GM21423 (cell line): ENCODE results near the gene HIGD1A.

Source experiments
- ATAC-seq: cut with Tn5 transposase; IDR thresholded peaks from one replicate; pipeline ENCODE4 v1.9.1; 2021; ENCODE audit warnings: mild to moderate bottlenecking, moderate library complexity; ENCODE audit not compliant: unreplicated experiment

Gene HIGD1A

DNA sequence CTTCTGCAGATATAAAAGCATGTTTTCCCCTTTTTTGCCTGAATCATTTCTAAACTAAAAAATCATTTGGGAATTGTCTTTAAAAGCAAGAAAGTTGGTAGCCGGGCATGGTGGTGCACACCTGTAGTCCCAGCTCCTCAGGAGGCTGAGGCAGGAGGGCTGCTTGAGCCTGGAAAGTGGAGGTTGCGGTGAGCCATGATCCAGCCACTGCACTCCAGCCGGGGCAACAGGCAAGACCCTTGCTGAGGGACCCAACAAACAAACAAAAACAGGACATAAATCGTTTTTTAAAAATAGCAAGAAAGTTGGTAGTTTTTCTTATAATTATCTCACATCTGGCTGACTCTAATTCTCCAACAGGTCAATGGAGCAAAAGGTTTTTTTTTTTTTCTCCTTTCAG lies 2.5 kb downstream of the HIGD1A start:
- no peak for ATAC-seq

DNA sequence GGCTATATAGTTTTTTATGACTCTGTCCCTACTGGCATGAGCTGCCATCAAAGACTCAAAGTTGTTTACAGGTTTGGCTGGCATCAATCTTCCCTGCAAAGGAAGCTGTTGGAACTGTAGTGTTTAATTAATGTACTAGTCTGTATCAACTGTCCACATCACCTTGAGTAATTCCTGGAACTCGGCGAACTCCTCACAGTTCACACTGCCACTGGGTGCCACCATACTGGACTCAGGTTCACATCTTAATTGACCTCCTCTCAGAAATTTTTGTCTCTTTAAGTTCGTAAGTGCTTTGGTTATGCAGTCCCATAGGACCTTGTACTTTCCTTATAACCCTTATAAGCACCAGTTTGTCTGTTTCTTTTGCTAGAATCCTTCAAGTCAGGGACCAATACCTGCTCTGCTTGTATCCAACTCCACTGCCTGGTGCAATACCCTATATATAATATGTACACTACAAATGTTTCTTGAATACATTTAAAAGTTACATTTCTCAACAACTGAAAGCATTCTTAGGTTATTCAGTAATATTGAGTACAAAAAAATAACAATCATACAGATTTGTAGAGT lies 3.2 kb downstream of the HIGD1A start:
- no peak for ATAC-seq

DNA sequence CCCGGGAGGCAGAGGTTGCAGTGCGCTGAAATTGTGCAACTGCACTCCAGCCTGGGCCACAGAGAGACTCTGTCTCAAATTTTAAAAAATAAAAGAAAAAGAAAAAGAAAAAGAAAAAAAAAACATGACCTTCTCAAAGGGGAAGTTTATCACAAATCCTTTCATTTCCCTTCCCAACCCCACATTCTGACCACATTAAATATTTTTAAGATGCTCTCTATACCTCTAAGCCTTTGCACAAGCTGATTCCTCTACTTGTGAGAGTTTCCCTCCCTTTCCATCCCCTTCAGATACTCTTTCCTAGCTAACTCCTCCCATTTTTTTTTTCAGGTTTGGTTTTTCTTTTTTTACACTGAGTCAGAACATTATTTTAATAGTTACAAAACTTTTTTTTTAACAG lies 4.0 kb downstream of the HIGD1A start:
- ATAC-seq, result no peak

DNA sequence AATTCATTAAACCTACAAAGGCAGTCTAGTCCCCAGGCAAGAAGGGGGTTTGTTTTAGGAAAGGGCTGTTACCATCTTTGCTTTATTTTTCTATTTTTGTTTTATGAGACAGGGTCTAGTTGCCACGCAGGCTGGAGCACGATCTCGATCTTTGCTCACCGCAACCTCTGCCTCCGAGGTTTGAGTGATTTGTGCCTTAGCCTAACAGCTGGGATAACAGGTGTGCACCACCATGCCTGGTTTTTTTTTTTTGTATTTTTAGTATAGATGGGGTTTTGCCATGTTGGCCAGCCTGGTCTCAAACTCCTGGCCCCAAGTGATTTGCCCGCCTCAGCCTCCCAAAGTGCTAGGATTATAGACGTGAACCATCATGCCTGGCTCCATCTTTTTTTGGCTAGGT lies 4.9 kb downstream of the HIGD1A start:
- no peak for ATAC-seq

DNA sequence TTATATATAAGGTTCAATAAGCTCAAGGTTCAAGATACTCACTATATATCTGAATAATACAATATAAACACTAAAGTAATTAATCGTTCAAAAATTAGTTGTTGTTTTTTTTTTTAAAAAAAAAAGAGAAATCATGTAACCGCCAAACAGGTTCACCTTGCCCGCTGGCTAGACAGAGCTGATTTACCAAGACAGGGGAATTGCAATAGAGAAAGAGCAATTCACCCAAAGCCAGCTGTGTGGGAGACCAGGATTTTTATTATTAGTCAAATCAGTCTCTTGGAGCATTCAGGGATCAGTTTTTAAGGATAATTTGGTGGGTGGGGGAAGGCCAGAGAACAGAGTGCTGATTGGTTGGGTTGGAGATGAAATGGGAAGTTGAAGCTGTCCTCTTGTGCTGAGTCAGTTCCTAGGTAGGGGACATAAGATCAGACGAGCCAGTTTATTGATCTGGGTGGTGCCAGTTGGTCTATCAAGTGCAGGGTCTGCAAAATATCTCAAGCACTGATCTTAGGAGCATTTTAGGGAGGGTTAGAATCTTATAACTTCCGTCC lies 7.9 kb downstream of the HIGD1A start:
- no peak for ATAC-seq

DNA sequence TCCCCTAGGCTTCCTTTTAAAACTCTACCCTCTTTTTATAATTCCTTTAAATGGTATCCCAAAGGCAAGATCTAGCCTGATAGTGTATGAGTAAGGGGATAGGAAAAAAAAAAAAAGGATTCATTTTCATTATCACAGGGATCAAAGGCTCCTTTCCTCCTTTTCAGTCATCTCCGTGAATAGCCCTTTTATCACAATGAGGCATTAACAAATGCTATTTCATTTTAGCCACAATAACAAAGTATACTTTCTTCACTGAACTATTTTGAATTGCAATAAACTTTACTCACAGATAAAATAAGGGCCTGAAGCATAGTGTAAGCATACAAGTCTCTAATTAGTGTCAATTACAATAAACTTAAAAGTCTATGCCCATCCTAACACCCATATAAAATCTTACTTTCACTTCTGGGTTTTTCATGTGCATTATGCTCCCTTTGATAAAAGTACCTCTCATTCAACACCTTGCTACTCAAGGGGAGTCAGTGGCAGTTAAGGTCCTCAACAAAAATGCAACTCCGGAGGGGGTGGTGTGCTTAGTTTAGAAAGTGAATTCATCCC lies 8.6 kb downstream of the HIGD1A start:
- ATAC-seq, result no peak

DNA sequence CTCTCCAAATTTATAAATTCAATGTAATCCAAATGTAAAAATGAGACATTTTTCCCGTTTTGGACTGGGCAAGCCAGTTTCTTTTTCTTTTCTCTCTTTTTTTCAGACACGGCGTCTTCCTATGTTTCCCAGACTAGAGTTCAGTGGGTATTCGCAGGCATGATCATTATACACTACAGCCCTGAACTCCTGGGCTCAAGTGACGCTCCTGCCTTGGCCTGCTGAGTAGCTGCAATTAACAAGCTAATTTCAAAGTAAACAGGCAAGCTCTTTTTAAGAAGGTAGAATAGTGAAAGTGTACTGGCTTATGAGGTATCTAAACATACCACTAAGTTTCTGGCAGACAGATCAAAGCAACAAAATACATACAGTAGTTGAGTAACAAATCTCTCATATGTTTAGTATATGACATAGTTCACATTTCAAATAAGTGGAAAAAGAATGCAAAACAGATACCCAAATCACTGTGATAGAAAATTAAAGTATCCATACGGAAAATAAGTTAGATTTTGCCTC lies 13.5 kb downstream of the HIGD1A start:
- no peak for ATAC-seq

DNA sequence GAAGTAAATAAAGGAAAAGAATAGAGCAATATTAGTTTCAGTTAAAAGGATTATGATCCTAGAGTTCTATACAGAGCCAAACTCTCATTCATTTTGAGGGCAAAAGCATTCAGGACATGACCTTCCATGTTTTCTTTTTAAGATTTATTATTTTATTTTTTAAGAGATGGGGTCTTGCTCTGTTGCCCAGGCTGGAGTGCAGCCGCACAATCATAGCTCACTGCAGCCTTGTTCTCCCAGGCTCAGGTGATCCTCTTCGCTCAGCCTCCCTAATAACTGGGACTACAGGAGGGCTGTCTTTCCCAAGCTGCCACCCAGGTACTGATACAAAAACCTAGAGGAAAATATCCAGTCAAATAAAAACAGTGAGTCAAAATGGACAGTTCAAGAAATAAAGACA lies 17.7 kb downstream of the HIGD1A start:
- no peak for ATAC-seq

DNA sequence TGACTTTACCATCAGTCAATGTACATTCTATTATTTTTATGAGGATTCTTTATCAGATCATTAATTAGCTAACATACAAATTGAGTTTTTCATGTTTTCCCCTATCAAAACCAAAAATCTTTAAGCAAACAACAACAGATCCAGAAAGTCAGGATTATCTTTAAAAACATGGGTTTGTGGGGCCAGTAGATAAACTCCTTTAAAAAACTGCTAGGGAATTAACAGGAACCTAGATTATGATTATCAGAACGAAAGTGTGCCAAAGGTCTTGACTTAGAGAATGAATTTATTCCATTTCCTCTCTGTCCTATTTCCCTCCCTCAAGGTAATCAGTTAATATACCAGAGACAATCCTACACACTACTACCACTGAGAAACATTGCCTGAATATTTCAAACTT lies 18.1 kb downstream of the HIGD1A start:
- no peak for ATAC-seq

DNA sequence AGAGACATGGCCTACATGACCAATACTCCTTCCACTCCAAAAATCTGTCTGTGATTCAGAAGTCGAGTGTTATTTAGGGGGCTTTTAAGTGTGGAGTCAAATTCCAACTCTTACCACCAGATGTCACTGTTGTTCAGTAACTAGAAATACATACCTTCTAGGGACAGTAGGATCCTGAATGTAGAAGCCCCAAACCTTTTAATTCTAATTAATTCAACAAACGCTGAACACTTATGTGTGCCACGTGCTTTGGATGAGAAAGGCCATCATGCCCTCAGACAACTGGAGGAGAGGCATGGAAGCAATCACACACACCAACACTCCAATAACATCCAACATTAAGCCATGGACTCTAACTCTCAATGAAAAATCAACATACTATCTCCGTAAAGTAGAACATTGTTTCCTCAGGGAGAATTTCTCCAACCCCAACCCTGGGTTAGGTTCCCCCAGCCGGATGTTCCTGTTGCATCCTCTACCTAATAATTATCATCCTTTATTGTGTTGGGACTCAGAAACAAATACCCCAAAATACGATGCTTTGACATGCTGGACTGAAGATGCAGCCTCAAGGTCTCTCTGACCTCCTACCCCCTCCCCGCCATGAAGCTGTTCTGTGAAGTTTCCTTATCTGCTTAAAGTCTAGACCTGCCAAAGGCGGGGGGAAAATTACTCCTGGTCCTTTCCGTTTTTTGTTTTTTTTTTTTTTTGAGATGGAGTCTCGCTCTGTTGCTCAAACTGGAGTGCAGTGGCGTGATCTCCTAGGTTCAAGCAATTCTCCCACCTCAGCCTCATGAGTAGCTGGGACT lies 23.2 kb downstream of the HIGD1A start:
- ATAC-seq, result no peak

DNA sequence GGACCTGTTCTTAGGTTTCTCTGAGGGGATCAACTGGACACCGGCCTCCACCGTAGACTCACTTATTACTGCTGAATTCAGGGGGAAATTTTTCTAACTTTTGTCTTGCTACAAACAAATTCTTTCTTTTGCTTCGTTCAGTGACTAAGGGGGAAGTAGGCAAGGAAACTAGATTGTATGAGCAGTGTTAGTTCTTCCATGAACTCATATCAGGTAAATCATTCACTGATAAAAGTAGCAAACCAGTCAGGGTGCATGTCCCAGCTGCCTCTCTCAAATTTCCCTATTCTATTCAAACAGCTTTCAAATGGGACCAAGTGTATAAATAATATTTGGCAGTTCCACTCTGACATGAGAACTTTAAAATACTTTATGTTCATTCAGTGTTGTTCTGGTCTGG lies 23.9 kb downstream of the HIGD1A start:
- no peak for ATAC-seq

DNA sequence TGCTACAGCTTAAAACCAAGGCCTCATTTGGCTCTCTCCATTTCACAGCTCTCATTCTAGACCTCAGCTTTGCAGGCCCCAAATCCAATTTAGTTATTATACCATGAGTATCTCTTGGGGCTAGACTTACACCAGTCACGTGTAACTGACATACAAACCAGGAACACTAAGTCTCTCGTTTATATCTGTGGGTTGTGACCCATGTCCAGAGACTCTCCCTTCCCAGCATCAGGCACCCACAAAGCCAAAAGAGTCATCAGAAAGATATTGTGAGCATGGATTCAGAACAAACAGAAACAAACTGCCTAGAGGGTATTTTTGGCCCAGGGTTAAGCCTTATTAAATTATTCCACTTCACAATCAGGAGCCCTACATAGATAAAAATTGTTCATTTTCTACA lies 25.6 kb downstream of the HIGD1A start:
- ATAC-seq, result no peak

DNA sequence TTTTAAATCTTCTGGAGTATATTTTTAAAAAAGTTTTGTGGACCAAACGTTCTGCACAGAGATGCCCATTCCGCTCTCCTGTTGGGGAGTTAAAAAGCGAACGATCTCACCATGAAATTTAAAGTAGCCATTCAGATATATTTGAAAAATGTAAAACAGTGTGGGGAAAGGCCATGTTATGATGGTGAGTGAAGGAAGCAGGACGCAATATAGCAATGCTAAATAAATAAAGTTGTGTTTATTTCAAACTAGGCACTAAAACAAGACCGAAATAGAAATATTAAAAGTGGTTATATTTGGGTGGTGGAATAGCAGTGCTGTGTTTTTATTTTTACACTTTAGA lies 30.9 kb downstream of the HIGD1A start:
- ATAC-seq, result peak; percentile 2

DNA sequence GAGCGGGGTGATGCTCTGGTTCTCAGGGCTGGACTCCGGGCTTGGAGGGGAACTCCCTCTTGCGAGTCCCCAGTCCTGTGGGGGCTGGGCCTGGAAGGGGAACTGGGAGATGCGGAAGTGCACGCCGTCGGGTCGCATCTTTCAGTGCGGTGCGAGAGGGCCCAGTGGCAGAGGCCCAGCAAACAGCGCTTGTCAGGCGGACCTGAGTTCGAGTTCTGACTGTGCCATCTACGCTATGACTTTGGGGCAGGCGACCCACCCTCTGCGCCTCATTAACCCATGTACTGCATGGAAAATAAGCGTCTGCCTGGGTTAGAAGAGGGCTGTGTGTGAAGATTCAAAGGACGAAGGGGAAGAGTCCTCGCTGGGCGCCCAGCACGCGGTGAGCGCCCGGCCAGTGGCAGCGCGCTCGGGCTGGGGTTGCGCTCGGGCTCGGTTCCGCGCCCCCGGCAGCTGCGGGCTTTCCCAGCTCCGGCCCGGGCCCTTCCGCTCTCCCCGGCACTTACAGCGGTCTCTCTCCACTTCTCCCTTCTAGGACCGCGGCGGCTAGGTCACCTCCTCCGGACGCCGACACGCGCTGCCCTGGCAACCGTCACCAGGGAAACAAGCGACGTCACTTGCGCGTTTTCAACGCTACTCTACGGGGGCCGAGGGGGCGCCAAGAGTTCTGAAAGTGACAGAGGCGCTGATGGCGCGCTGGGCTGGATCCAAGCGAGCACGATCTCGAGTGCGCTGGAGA lies 31.5 kb downstream of the HIGD1A start, which contains the start of gene CCDC13:
Gene CCDC13, minus strand, starts transcription at position 584 of the 739 bp plus-strand sequence. CDS start 14,908 bp downstream, outside the sequence.
- ATAC-seq, result peak; percentile 99

DNA sequence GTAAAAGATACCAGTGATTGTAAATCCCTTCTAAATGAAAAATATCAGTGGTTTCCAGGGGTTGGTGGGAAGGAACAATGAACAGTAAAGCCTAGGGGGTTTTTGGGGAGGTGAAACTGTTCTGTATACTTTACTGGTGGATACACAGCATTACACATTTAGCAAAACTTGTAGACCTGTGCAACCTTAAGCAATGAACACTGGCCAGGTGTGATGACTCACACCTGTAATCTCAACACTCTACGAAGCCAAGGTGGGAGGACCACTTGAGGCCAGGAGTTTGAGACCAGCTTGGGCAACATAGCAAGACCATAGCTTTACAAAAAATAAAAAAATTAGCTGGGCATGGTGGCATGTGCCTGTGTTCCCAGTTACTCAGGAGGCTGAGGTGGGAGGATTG lies 33.0 kb downstream of the HIGD1A start:
- no peak for ATAC-seq

DNA sequence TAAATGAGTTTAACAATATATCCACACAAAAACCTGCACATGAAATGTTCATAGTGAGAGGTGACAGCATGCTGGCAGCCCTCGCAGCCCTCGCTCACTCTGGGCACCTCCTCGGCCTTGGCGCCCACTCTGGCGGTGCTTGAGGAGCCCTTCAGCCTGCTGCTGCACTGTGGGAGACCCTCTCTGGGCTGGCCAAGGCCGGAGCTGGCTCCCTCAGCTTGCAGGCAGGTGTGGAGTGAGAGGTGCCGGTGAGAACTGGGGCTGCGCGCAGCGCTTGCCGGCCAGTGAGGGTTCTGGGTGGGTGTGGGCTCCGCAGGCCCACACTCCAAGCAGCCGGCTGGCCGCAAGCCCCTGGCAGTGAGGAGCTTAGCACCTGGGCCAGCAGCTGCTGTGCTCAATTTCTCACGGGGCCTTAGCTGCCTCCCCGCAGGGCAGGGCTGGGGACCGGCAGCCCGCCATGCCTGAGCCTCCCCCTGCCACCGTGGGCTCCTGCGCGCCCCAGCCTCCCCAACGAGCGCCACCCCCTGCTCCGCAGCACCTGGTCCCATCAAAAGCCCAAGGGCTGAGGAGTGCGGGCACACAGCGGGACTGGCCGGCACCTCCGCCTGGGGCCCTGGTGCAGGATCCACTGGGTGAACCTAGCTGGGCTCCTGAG lies 34.7 kb downstream of the HIGD1A start:
- ATAC-seq, result no peak

DNA sequence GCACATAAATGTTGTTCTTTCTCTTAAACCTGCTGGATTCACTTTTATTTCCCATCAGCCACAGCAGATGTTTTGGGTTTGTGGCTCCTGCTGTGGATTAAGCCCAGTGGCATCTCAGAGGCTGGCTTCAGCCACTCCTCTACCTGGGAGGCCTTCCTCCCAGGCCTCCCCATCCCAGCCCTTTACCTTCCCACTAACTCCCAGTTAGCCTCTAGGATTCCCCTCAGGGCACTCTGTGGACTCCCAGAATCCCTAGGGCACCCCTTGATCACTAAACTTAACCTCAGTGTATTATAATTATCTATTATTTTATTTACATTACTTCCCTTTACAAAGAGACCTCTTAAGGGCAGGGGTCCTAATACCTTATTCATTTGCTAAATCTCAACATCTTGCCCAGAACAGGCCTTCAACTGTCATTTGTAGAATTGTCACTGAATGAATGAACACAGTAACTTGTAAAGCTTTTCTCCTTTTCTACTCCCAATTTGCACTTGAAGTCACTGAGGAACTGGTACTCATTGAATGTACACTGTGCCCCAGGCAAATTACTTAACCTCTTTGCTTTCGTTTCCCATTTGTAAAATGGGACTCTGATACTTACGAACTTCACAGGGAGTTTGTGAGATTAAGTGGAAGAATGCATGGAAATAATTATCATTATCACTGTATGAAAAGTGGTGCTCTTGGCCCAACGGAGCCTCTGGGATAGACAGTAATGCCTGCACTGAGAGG lies 39.6 kb downstream of the HIGD1A start:
- no peak for ATAC-seq

DNA sequence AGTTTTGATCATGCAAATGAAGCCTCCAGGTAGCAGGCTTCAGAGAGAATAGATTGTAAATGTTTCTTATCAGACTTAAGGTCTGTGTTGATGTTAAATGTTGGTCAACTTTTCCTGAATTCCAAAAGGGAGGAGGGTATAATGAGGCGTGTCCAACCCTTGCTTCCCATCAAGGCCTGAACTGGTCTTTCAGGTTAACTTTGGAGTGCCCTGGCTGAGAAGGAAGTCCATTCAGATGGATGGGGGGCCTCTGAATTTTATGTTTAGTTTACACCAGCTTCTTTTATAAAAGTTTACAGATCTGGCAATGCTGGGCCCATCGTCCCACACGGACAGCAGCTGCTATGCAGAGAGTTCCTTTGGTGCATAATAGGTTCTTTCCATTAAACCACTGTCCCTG lies 40.2 kb downstream of the HIGD1A start:
- no peak for ATAC-seq

DNA sequence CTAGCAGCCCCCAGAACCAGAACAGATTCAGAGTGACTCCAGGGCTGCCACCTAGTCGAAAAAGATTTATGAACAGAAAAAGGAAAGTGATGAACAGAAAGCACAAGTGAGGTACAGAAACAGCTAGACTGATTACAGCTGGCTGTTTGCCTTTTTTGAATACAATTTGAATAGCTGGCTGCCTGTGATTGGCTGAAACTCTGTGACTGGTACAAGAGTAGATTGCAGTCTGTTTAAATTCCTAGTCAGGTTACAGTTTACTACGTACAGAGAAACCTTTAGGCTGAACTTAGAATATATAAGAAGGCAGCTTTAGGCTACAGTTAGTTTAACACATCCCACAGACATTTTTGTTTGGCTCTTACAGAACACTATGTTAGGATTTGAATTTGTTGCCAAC lies 41.3 kb downstream of the HIGD1A start:
- no peak for ATAC-seq
